Stomach (tissue), 4 donors: Measurements from ENCODE around the gene MTMR11.

ENCODE experiments used
- CTCF ChIP-seq, 7 experiments: fragments of 450-650 bp in 4 of 7; fragments of 200-600 bp in 3 of 7; sonication (generic) in 3 of 7; IDR thresholded peaks; one replicate each; pipeline ENCODE4 v1.5.1; 2016 to 2019; ENCODE audit warnings: antibody characterized with exemption in 7 of 7, control low read depth in 2 of 7, mild to moderate bottlenecking in 1 of 7
- EP300 ChIP-seq: sonication (generic); formaldehyde crosslinking; IDR thresholded peaks from one replicate; pipeline ENCODE4 v1.6.1; 2017; ENCODE audit warnings: antibody characterized with exemption
- POLR2A ChIP-seq, 4 donors: fragments of 450-650 bp; IDR thresholded peaks; one replicate each; pipeline ENCODE4 v1.6.1; 2016; ENCODE audit warnings: antibody characterized with exemption in 4 of 4, control low read depth in 2 of 4, mild to moderate bottlenecking in 1 of 4, moderate library complexity in 1 of 4

- no peak for TF ChIP-seq CTCF (IDR thresholded peaks at IDR 0.05)
- no peak for TF ChIP-seq POLR2A (IDR thresholded peaks at IDR 0.05)
- TF ChIP-seq EP300, result no peak
Observed at GRCh38 chr1:149967041-149967440, 30.4 kb upstream of the MTMR11 start.
